ENCODE results near the gene ZNF532.

GRCh38 chr18:59008302-59008974 lies 143.8 kb downstream of the ZNF532 start:
- TF ChIP-seq CTCF (IDR thresholded peaks at IDR 0.05) (no peak), POLR2A (IDR thresholded peaks at IDR 0.05) (no peak)

Measured in Peyer's patch (tissue), 4 donors.